ENCODE results near the gene ODC1.
"Not testable (repeated sequence)": the region's sequence is repeated elsewhere in the genome, so short reads cannot be mapped to it uniquely, and the experiment has no call there.

ODC1 gene

DNA sequence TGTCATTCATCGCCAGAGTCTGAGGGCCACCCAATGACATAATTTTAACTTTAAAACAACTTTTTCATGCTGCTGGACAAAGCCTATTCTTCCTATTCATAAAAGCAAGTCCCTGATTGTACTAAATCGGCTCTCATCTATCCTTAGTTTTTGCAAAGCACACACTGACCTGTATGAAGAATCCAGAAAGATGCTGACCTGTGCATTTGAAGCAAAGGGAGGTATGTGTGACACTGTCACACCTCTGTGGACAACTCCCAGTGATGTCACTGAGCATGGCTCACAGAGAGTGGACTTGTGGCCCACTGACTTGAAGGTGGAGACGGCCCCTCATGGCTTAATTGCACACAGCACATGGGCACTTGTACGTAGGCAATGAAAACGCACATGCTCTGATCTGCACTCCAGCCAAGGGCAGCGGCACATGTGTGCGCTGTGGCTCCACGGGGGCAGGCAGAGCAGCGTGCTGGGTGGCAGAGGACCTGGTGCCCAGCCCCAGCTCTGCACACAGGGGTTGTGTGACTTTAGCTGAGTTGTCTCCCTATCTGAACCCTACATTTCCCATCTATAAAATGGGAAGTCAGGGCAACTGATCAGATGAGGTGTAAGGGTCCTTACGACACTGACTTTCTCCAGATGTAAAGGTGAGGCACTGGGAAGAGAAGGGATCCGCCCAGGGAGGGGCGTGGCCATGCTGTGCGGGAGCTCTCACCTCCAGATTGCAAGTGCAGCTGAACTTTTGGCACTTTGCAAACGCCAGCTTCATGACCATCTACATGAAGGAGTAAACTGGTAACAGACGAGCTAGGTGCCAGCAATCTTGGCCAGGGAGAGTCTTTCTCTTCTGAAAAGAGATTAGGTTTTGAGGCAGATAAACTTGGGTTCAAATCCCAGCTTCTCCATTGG is 14.3 kb upstream of the ODC1 start:
- TF ChIP-seq, protein P1, sequence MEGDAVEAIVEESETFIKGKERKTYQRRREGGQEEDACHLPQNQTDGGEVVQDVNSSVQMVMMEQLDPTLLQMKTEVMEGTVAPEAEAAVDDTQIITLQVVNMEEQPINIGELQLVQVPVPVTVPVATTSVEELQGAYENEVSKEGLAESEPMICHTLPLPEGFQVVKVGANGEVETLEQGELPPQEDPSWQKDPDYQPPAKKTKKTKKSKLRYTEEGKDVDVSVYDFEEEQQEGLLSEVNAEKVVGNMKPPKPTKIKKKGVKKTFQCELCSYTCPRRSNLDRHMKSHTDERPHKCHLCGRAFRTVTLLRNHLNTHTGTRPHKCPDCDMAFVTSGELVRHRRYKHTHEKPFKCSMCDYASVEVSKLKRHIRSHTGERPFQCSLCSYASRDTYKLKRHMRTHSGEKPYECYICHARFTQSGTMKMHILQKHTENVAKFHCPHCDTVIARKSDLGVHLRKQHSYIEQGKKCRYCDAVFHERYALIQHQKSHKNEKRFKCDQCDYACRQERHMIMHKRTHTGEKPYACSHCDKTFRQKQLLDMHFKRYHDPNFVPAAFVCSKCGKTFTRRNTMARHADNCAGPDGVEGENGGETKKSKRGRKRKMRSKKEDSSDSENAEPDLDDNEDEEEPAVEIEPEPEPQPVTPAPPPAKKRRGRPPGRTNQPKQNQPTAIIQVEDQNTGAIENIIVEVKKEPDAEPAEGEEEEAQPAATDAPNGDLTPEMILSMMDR (IDR thresholded peaks at IDR 0.05; ENCODE audit: control insufficient read depth, extremely low read depth, insufficient read depth), result no peak
- no peak for DNase-seq (ENCODE audit: low read depth)

DNA sequence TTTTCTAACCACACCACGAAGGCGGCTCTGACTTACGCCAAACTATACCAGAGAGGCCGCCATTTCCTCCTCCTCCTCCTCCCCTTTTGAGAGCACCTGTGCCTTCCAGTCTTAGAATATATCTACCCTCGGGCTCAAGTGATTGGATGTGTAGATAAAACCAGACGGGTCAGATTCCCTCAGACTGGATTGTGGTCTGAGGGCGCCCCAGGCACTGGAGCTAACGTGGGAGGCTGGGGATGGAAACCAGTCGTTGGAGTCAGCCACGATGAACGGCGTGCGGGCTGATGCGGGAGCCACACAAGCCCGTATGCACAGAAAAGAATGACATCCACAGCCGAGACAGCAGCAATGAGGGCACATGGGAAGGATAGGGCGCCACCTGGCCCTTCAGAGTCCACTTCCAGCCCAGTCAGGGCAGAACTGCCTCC is 12.3 kb upstream of the ODC1 start:
- TF ChIP-seq, protein P1 (IDR thresholded peaks at IDR 0.05; ENCODE audit: control insufficient read depth, extremely low read depth, insufficient read depth), result no peak
- no peak for DNase-seq (ENCODE audit: low read depth)
- no peak overlapping the region for H3K4me3 ChIP-seq (ENCODE audit: low read depth, low read length)

More for the DNA sequence above, 14.3 kb upstream of the ODC1 start:
- no peak overlapping the region for H3K4me3 ChIP-seq (ENCODE audit: low read depth, low read length)

DNA sequence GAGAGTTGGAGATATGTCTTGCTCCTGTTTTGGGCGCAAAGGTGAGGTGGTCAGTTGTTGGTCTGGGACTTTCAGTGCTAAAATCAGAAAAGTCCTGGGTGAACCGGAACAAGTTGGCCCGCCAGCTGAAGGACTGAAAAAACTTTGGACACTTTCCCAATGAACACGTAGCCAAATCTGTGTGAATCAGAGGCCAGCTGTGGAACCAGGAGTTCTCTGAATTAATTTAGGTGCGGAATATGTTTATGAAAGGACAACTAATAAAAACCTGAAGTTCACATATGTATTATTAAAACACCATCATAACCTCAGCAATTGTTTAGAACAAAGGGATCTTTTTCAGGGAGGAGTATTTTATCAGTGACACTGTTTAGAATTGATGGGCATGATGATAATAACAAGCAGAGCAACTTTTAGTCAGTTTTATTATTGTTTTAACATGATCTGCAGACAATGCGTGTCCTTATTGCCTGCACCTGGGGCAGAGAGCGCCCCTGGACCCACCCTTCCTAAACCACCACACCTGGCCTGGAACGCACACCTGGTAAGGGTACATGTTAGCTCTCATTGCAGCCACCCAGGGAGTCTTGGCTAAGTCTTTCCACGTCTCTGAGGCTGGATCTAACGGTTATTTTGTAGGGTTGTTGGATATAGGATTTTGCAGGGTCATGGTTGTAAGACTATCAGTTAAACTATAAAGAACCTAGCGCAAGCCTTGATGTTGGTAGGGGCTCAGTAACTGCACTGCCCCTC is 9.9 kb upstream of the ODC1 start:
- TF ChIP-seq, protein P1 (IDR thresholded peaks at IDR 0.05; ENCODE audit: control insufficient read depth, extremely low read depth, insufficient read depth), result no peak
- DNase-seq (ENCODE audit: low read depth), result peak; percentile 83
- H3K4me3 ChIP-seq (ENCODE audit: low read depth, low read length), result no peak overlapping the region

DNA sequence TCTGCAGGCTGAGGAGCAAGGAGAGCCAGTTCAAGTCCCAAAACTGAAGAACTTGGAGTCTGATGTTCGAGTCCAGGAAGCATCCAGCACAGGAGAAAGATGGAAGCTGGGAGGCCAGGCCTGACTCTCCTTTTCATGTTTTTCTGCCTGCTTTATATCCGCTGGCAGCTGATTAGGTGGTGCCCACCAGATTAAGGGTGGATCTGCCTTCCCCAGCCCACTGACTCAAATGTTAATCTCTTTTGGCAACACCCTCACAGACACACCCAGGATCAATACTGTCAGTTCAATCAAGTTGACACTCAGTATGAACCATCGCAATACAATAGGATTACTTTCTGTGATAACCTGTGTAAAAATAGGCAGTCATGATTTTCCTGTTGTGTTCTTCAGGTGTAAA is 9.1 kb upstream of the ODC1 start:
- not testable (repeated sequence) for H3K4me3 ChIP-seq (ENCODE audit: low read depth, low read length); DNase-seq (ENCODE audit: low read depth)

DNA sequence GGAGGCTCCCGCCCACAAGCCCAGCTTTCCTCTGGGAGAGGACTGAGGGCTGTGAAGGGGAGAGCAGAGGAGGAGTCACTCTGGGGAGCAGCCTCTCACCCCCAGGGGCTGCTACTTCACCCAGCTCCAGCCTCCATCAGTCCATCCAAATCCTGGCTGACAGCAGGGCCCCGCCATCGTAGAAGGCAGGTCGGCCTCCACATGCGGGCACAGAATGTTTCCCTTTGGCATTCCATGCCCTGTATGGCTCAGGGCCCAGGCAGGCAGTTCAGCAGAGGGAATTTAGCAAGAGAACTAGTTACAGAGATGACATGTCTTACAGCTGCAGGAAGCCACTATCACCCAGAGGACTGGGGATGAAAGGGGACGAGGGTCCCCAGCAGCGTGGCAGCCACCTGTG is 6.4 kb upstream of the ODC1 start:
- no peak for DNase-seq (ENCODE audit: low read depth)
- TF ChIP-seq, protein P1 (IDR thresholded peaks at IDR 0.05; ENCODE audit: control insufficient read depth, extremely low read depth, insufficient read depth), result no peak
- no peak overlapping the region for H3K4me3 ChIP-seq (ENCODE audit: low read depth, low read length)

DNA sequence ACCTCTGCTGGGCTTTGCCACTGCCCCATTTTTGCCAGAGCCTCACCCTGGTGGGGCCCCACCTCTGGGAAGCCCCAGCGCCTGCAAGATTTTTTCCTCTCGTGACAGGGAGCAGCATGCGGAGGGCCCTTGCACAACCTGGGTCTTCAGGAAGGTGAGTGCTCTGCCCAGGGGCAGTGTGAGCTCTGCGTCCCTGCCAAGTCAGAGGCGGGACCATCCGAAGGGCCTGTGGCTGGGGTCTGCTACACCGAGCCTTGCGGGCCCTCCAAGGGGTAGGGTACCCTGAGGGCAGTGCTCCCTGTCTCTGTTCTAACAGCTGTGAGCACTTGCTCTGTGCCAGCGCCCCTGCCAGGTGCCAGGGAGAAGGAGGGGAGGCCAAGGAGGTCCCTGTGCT is 5.8 kb upstream of the ODC1 start:
- no peak for DNase-seq (ENCODE audit: low read depth)
- H3K4me3 ChIP-seq (ENCODE audit: low read depth, low read length), result no peak overlapping the region
- TF ChIP-seq, protein P1 (IDR thresholded peaks at IDR 0.05; ENCODE audit: control insufficient read depth, extremely low read depth, insufficient read depth), result no peak
